AG04449 (cell line): Measurements from ENCODE around the gene SLC26A4.

Experiments used
- CTCF ChIA-PET: fragments of 350-600 bp; formaldehyde crosslinking; extraction: SDS; loops from one replicate; lab custom pipeline; 2021; ENCODE audit warnings: antibody characterized with exemption; lab: Yijun Ruan, JAX
- POLR2A ChIA-PET: fragments of 400-600, 350-600 bp; formaldehyde crosslinking; extraction: SDS; loops from one replicate; lab custom pipeline; 2020; ENCODE audit warnings: antibody characterized with exemption, inconsistent platforms; lab: Yijun Ruan, JAX
- DNase-seq: peaks from one replicate; pipeline ENCODE4 v3.0.0-alpha.2; 2010; ENCODE audit warnings: low read depth, low spot score
- H3K4me3 ChIP-seq: 2 replicates; pipeline ENCODE4 v1.5.1; 2011; ENCODE audit warnings: low read depth, mild to moderate bottlenecking, control low read depth, low read length
- CTCF ChIP-seq: IDR thresholded peaks from one replicate; pipeline ENCODE4 v1.5.1; 2011; ENCODE audit warnings: mild to moderate bottlenecking, moderate library complexity, low read length, control low read depth, inconsistent platforms; ENCODE audit not compliant: insufficient read depth; ENCODE audit errors: missing control alignments

The SLC26A4 gene

GRCh38 chr7:107686816-107687387 lies 26.3 kb downstream of the SLC26A4 start:
- no peak overlapping the region for H3K4me3 ChIP-seq
- TF ChIP-seq CTCF, result no peak
- POLR2A ChIA-PET, result no interaction called here
- no peak for DNase-seq
- CTCF ChIA-PET, result no interaction called here

- no peak for TF ChIP-seq CTCF
- H3K4me3 ChIP-seq, result no peak overlapping the region
- ChIA-PET CTCF (no interaction called here), POLR2A (no interaction called here)
- DNase-seq, result no peak
These were observed 27.0 kb downstream of the SLC26A4 start for GRCh38 chr7:107687656-107688055.

- TF ChIP-seq CTCF, result no peak
- DNase-seq, result no peak
- ChIA-PET POLR2A (no interaction called here), CTCF (interaction anchor here (1.1 to 1.4 kb wide), 4 partner anchors 14 to 227 kb away, joined by 3 to 5 read pairs (median 3); partner anchors contain the start of gene CBLL1)
- H3K4me3 ChIP-seq, result no peak overlapping the region
These were observed 28.9 kb downstream of the SLC26A4 start for GRCh38 chr7:107689553-107689952.

- H3K4me3 ChIP-seq, result no peak overlapping the region
- CTCF ChIA-PET, result interaction anchor here (1.0 to 1.4 kb wide), 4 partner anchors 14 to 227 kb away, joined by 3 to 4 read pairs (median 3); partner anchors contain the start of gene CBLL1
- no peak for DNase-seq
- TF ChIP-seq CTCF, result no peak
- POLR2A ChIA-PET, result no interaction called here
These were observed 29.5 kb downstream of the SLC26A4 start for GRCh38 chr7:107690084-107690483.

- POLR2A ChIA-PET, result no interaction called here
- no peak for TF ChIP-seq CTCF
- CTCF ChIA-PET, result interaction anchor here (1.0 to 1.4 kb wide), 4 partner anchors 15 to 228 kb away, joined by 3 to 4 read pairs (median 3); partner anchors contain the start of gene CBLL1
- H3K4me3 ChIP-seq, result no peak overlapping the region
- DNase-seq, result no peak
These were observed 30.0 kb downstream of the SLC26A4 start for GRCh38 chr7:107690611-107691010.

GRCh38 chr7:107691716-107692115 lies 31.1 kb downstream of the SLC26A4 start:
- no peak overlapping the region for H3K4me3 ChIP-seq
- ChIA-PET POLR2A (no interaction called here), CTCF (interaction anchor here (1.2 to 1.6 kb wide), 2 partner anchors 9 to 32 kb away, joined by 3 to 4 read pairs; no protein-coding TSS in a partner anchor)
- no peak for DNase-seq
- no peak for TF ChIP-seq CTCF
